IPS DF 6.9 (cell line): ENCODE measurements around the gene DCDC2C.

Experiments
- DNase-seq: peaks from one replicate; pipeline ENCODE4 v3.0.0-alpha.2; 2013; ENCODE audit warnings: low read depth, low spot score
- H3K27ac ChIP-seq: one replicate; pipeline ENCODE4 v1.5.1; 2013; ENCODE audit warnings: low read length, control low read depth
- H3K27me3 ChIP-seq: 2 replicates; pipeline ENCODE4 v1.6.1; 2013; ENCODE audit warnings: mild to moderate bottlenecking, low read length; ENCODE audit not compliant: control insufficient read depth, insufficient read depth
- H3K36me3 ChIP-seq: 2 replicates; pipeline ENCODE4 v1.6.1; 2013; ENCODE audit warnings: low read length; ENCODE audit not compliant: control insufficient read depth, insufficient read depth
- H3K4me1 ChIP-seq: 2 replicates; pipeline ENCODE4 v1.6.1; 2013; ENCODE audit warnings: low read length; ENCODE audit not compliant: control insufficient read depth, insufficient read depth
- H3K4me3 ChIP-seq: 2 replicates; pipeline ENCODE4 v1.5.1; 2013; ENCODE audit warnings: mild to moderate bottlenecking, low read length
- H3K9me3 ChIP-seq: 2 replicates; pipeline ENCODE4 v1.6.1; 2013; ENCODE audit warnings: low read length, inconsistent platforms; ENCODE audit not compliant: control insufficient read depth, insufficient read depth
- WGBS: extraction: QIAGEN DNeasy Blood & Tissue Kit; methylation state at CpG from one replicate; pipeline ENCODE4 v1.1.7; 2013; ENCODE audit warnings: mixed read lengths, missing lambda C conversion rate; ENCODE audit not compliant: insufficient read length, insufficient coverage; 5-methylcytosine and 5-hydroxymethylcytosine counted together

DCDC2C gene

GRCh38 chr2:3712424-3712823 lies 9.0 kb downstream of the DCDC2C start:
- no peak overlapping the region for H3K4me3 ChIP-seq
- H3K36me3 ChIP-seq = no peaks in the 10 kb centered on the region
- no peaks in the 10 kb centered on the region for H3K4me1 ChIP-seq
- DNase-seq = no peak
- no CpG with 5 or more reads among the region's 3 CpGs for WGBS
- H3K27me3 ChIP-seq = peaks cover 2% of the 10 kb centered on the region; the same call in 1 of the 2 replicates
- no peaks in the 10 kb centered on the region for H3K9me3 ChIP-seq
- no peak overlapping the region for H3K27ac ChIP-seq

DNA sequence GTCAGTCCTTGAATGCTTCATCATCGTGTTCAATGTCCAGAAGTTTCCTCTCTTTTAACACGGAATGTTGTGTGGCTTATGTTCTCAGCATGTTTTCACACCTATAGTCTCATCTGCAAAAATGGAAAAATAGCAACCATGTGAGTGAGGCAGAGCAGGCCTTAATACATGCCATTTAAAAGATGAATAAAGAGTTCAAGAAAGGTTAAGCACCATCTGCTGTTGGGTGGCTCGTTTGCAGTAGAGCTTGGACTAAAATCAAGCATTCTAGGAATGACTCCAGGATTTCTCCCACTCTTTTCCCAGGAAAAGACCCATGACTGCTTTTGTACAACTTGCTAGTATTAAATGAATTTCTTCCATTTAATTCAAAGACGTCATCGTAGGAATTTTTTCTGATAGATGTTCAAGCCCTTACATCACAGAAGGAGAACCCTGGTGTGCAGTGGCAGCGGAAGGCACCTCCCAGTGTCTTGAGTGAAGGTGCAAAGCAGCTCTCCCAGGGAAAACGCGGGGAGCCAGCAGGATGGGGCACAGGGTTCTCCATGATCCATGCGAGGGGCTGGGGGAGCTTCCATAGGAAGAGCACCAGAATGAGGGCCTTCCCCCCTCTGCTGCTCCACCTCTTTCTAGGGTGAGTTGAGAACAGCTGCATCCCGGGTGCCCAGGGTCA lies 9.6 kb downstream of the DCDC2C start:
- WGBS = no CpG with 5 or more reads among the region's 10 CpGs
- H3K4me3 ChIP-seq = no peak overlapping the region
- no peaks in the 10 kb centered on the region for H3K4me1 ChIP-seq
- peaks cover 2% of the 10 kb centered on the region; the same call in 1 of the 2 replicates for H3K27me3 ChIP-seq
- H3K9me3 ChIP-seq = no peaks in the 10 kb centered on the region
- no peak overlapping the region for H3K27ac ChIP-seq
- no peaks in the 10 kb centered on the region for H3K36me3 ChIP-seq
- DNase-seq = no peak

GRCh38 chr2:3718679-3719078 lies 15.3 kb downstream of the DCDC2C start:
- H3K4me3 ChIP-seq = no peak overlapping the region
- H3K4me1 ChIP-seq = no peaks in the 10 kb centered on the region
- WGBS = no CpG with 5 or more reads among the region's 8 CpGs

DNA sequence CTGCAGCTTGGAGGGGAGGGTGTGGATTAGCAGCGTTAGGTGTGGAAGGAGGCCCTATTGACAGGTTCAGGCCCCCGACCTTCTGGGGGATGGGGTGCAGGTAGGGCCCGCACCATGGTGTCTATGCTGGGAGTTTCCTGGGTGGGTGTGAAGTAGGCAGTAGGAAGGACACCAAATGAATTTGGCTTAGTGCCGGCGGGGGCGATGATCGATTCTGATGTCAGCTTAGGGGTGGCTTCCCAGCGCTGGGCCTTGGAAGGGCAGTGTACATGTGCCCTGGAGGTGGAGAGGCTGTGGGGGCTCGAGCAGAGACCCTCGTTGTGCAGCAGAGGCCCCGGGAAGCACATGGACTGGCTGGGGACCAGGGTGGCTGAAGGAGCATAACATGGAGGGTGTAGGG lies 21.6 kb downstream of the DCDC2C start:
- no CpG with 5 or more reads among the region's 11 CpGs for WGBS
- no peak overlapping the region for H3K4me3 ChIP-seq

More at GRCh38 chr2:3718679-3719078, 15.3 kb downstream of the DCDC2C start:
- Histone ChIP-seq H3K27me3 (no peaks in the 10 kb centered on the region), H3K9me3 (no peaks in the 10 kb centered on the region), H3K36me3 (no peaks in the 10 kb centered on the region), H3K27ac (no peak overlapping the region)
- DNase-seq = no peak

GRCh38 chr2:3725458-3726250 lies 22.3 kb downstream of the DCDC2C start:
- no peaks in the 10 kb centered on the region for H3K27me3 ChIP-seq
- no peaks in the 10 kb centered on the region; the same call in 1 of the 2 replicates for H3K9me3 ChIP-seq
- DNase-seq = no peak
- no peaks in the 10 kb centered on the region for H3K36me3 ChIP-seq
- no CpG with 5 or more reads among the region's 23 CpGs for WGBS
- H3K27ac ChIP-seq = no peak overlapping the region
- H3K4me1 ChIP-seq = peaks cover 2% of the 10 kb centered on the region
- no peak overlapping the region for H3K4me3 ChIP-seq

More for the DNA sequence above, 21.6 kb downstream of the DCDC2C start:
- no peak for DNase-seq
- no peak overlapping the region for H3K27ac ChIP-seq
- no peaks in the 10 kb centered on the region for H3K36me3 ChIP-seq
- H3K9me3 ChIP-seq = no peaks in the 10 kb centered on the region; the same call in 1 of the 2 replicates
- no peaks in the 10 kb centered on the region for H3K27me3 ChIP-seq
- H3K4me1 ChIP-seq = peaks cover 2% of the 10 kb centered on the region

DNA sequence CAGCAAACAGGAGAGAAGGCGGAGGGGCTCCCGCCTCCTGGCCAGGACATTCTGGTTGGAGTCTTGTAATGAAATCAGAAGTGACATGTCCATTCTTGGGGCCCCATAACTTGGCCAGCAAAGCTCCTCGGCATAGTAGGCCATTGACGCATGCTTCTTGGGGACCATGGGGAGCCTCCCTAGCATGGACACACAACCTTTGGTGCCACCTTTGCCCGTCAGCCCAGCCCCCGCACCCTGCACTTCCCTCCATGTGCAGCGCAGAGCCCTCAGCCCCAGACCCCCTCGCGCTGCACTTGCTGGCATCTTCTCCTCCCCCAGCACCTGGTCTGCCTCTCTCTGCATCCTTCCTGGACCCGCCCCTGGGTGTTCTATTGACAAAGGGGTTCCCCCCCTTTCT lies 23.1 kb downstream of the DCDC2C start:
- H3K4me3 ChIP-seq = no peak overlapping the region
- no CpG with 5 or more reads among the region's 10 CpGs for WGBS
- H3K9me3 ChIP-seq = no peaks in the 10 kb centered on the region; the same call in 1 of the 2 replicates
- H3K27me3 ChIP-seq = no peaks in the 10 kb centered on the region
- H3K27ac ChIP-seq = no peak overlapping the region
- peaks cover 2% of the 10 kb centered on the region for H3K4me1 ChIP-seq
- DNase-seq = no peak
- no peaks in the 10 kb centered on the region for H3K36me3 ChIP-seq

DNA sequence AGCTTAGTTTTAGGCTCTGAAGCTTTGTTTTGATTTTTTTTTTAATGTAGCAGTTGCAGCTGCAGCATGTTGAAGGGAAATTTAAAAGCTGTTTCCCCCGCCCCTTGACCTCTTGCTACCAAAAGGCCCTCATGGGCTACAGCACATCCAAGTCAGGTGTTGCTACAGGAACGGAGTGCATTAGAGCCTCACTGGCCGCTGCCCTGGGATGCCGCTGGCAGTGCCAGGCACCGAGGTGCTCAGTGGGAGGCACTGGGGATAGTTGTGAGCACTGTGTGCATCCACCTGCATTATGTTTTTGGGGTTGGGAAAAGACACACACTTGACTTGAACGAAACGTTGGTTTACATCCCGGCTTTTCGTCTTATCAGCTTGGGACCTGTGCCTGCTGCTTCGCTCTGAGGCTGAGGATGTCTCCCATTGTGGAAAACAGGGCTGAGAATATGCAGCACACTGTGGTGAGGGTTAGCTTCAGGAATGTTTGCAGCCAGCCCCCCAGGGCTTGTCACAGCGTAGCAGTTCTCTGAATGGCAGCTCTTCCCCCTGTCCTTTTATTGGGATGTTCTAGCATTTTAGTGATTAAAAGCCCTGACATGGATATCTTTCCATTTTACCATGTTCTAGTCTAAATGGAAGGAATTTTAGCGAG lies 24.1 kb downstream of the DCDC2C start:
- H3K27me3 ChIP-seq = no peaks in the 10 kb centered on the region
- no CpG with 5 or more reads among the region's 12 CpGs for WGBS

GRCh38 chr2:3728104-3729054 lies 25.0 kb downstream of the DCDC2C start:
- no CpG with 5 or more reads among the region's 22 CpGs for WGBS
- Histone ChIP-seq H3K27me3 (no peaks in the 10 kb centered on the region), H3K9me3 (no peaks in the 10 kb centered on the region; the same call in 1 of the 2 replicates), H3K36me3 (no peaks in the 10 kb centered on the region), H3K27ac (no peak overlapping the region), H3K4me1 (peaks cover 2% of the 10 kb centered on the region), H3K4me3 (no peak overlapping the region)
- DNase-seq = no peak

More for the DNA sequence above, 24.1 kb downstream of the DCDC2C start:
- Histone ChIP-seq H3K36me3 (no peaks in the 10 kb centered on the region), H3K27ac (no peak overlapping the region), H3K4me1 (peaks cover 2% of the 10 kb centered on the region), H3K9me3 (no peaks in the 10 kb centered on the region; the same call in 1 of the 2 replicates), H3K4me3 (no peak overlapping the region)
- no peak for DNase-seq

DNA sequence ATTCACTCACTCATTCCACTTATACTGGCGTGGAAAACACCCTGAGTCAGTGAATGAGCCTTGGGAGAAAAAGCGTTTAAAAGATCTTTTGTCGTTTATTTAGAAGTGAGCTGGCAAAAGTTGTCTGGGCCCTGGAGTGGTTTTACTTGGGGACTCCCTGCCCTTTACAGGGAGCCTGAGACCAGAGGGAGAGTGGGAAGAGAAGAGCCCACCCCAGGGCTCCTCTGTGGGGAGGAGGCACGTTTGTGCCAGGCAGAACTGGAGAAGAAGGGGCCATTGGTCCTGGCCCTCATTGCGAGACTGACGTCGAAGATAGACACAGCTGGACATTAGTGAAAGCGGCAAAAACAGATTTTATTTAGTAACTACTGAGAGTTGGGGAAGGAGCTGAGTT lies 25.7 kb downstream of the DCDC2C start:
- H3K4me3 ChIP-seq = no peak overlapping the region
- H3K36me3 ChIP-seq = no peaks in the 10 kb centered on the region
- H3K9me3 ChIP-seq = no peaks in the 10 kb centered on the region; the same call in 1 of the 2 replicates
- H3K4me1 ChIP-seq = peaks cover 2% of the 10 kb centered on the region
- no peak overlapping the region for H3K27ac ChIP-seq
- H3K27me3 ChIP-seq = no peaks in the 10 kb centered on the region
- no CpG with 5 or more reads among the region's 8 CpGs for WGBS
- no peak for DNase-seq
